ENCODE results near the gene PTPN14.

PTPN14 gene

GRCh38 chr1:214568328-214568727 lies 16.9 kb upstream of the PTPN14 start:
- DNase-seq (ENCODE audit: low spot score): no peak

- no peak for DNase-seq (ENCODE audit: low spot score)
Measured at GRCh38 chr1:214567481-214567980, 16.1 kb upstream of the PTPN14 start.

GRCh38 chr1:214566158-214567104 lies 15.0 kb upstream of the PTPN14 start:
- no peak for DNase-seq (ENCODE audit: low spot score)

- no peak for DNase-seq (ENCODE audit: low spot score)
Measured at GRCh38 chr1:214565310-214565709, 13.9 kb upstream of the PTPN14 start.

GRCh38 chr1:214563881-214564280 lies 12.5 kb upstream of the PTPN14 start:
- DNase-seq (ENCODE audit: low spot score): no peak

GRCh38 chr1:214557952-214558735 lies 6.7 kb upstream of the PTPN14 start:
- no peak for DNase-seq (ENCODE audit: low spot score)

GRCh38 chr1:214553142-214553710 lies 1.8 kb upstream of the PTPN14 start:
- DNase-seq (ENCODE audit: low spot score): no peak

- DNase-seq (ENCODE audit: low spot score): peak; percentile 82
Measured at GRCh38 chr1:214552174-214552608, 789 bp upstream of the PTPN14 start.

- DNase-seq (ENCODE audit: low spot score): peak; percentile 83
Measured at GRCh38 chr1:214550857-214551435, 456 bp downstream of the PTPN14 start.

- DNase-seq (ENCODE audit: low spot score): no peak
Measured at GRCh38 chr1:214550013-214550856, 1.2 kb downstream of the PTPN14 start.

GRCh38 chr1:214549604-214550003 lies 1.8 kb downstream of the PTPN14 start:
- DNase-seq (ENCODE audit: low spot score): no peak

GRCh38 chr1:214548988-214549387 lies 2.4 kb downstream of the PTPN14 start:
- DNase-seq (ENCODE audit: low spot score): no peak

- no peak for DNase-seq (ENCODE audit: low spot score)
Measured at GRCh38 chr1:214548271-214548670, 3.1 kb downstream of the PTPN14 start.

- DNase-seq (ENCODE audit: low spot score): no peak
Measured at GRCh38 chr1:214547747-214548146, 3.7 kb downstream of the PTPN14 start.

GRCh38 chr1:214546886-214547641 lies 4.3 kb downstream of the PTPN14 start:
- no peak for DNase-seq (ENCODE audit: low spot score)

- no peak for DNase-seq (ENCODE audit: low spot score)
Measured at GRCh38 chr1:214546084-214546483, 5.3 kb downstream of the PTPN14 start.

GRCh38 chr1:214545293-214545692 lies 6.1 kb downstream of the PTPN14 start:
- DNase-seq (ENCODE audit: low spot score): no peak

- DNase-seq (ENCODE audit: low spot score): no peak
Measured at GRCh38 chr1:214544791-214545190, 6.6 kb downstream of the PTPN14 start.

- DNase-seq (ENCODE audit: low spot score): no peak
Measured at GRCh38 chr1:214542275-214543199, 8.9 kb downstream of the PTPN14 start.
